Calu3 (cell line): ENCODE results near the gene ARFGEF2. TPM values are rescaled to one million over a fixed set of nuclear protein-coding genes. Genes with fewer than 3 reads are reported as not detected.

Experiments used
- BruUV-seq: library from RNA; stranded (reverse); fragments of 400-500 nt; replicated peaks from 2 replicates; lab custom pipeline; 2021; lab: Mats Ljungman, UMichigan
- CTCF ChIA-PET: fragments of 300-600 bp; sonication (Branson Sonifier 250); formaldehyde crosslinking; loops from one replicate; lab custom pipeline; 2022; ENCODE audit warnings: antibody characterized with exemption; lab: Charles Lee
- DNase-seq: peaks from one replicate; pipeline ENCODE4 v3.0.0; 2022
- H3K27ac Mint-ChIP-seq: one replicate; pipeline ENCODE4 v1.8.0; 2022; ENCODE audit warnings: mixed read lengths; ENCODE audit not compliant: unreplicated experiment
- H3K27me3 Mint-ChIP-seq: one replicate; pipeline ENCODE4 v1.8.0; 2022; ENCODE audit warnings: mixed read lengths; ENCODE audit not compliant: unreplicated experiment
- H3K36me3 Mint-ChIP-seq: one replicate; pipeline ENCODE4 v1.8.0; 2022; ENCODE audit warnings: mild to moderate bottlenecking, moderate library complexity, mixed read lengths; ENCODE audit not compliant: insufficient read depth, unreplicated experiment
- H3K4me1 Mint-ChIP-seq: one replicate; pipeline ENCODE4 v1.8.0; 2022; ENCODE audit warnings: mild to moderate bottlenecking, low read depth, mixed read lengths; ENCODE audit not compliant: unreplicated experiment
- H3K4me3 Mint-ChIP-seq: one replicate; pipeline ENCODE4 v1.8.0; 2022; ENCODE audit warnings: mild to moderate bottlenecking, low read depth, moderate library complexity, mixed read lengths; ENCODE audit not compliant: unreplicated experiment
- H3K9me3 Mint-ChIP-seq: one replicate; pipeline ENCODE4 v1.8.0; 2022; ENCODE audit warnings: low read depth, mixed read lengths; ENCODE audit not compliant: unreplicated experiment
- intact Hi-C: fragments of 100-400 bp; cut with micrococcal nuclease; formaldehyde crosslinking; loops from one replicate; pipeline ENCODE4 v1.10.0; 2022; ENCODE audit not compliant: unreplicated experiment
- total RNA-seq: library from RNA; stranded (reverse); gene quantifications from 2 replicates; pipeline ENCODE4 v1.2.3, GENCODE V29; 2022
- TF ChIP-seq, protein P1 (sequence below): fragments of 200-600 bp; IDR thresholded peaks from one replicate; pipeline ENCODE4 v1.8.0; 2022; ENCODE audit warnings: antibody characterized with exemption; ENCODE audit not compliant: unreplicated experiment

ARFGEF2 gene
- total RNA-seq, 1 experiment from 2014 or later = 59.2 TPM

DNA sequence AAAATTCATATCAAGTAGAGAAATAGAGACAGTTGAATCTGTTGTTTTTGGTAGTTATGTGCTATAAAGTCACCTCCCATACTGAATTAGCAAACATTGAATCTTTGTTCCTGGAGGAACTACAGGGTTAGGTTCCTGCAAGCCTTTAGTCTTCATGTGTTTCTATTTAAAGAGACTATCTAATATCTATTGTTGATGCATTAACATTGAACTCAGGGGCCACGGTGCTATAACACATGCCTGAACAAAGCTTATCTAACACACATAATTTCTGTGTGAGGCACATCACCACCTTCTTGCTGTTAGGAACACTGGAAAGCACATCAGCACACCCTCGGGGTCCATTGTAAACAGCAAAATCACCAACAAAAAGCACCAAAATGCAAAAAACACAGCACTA, 21.2 kb downstream of the ARFGEF2 start:
- Mint-ChIP-seq H3K9me3 (no peaks in the 10 kb centered on the region), H3K4me3 (no peak overlapping the region), H3K27me3 (no peaks in the 10 kb centered on the region), H3K4me1 (peaks cover 24% of the 10 kb centered on the region), H3K27ac (no peak overlapping the region), H3K36me3 (peaks cover 25% of the 10 kb centered on the region)
- intact Hi-C loops = no loop called here
- DNase-seq = no peak
- TF ChIP-seq, protein P1, sequence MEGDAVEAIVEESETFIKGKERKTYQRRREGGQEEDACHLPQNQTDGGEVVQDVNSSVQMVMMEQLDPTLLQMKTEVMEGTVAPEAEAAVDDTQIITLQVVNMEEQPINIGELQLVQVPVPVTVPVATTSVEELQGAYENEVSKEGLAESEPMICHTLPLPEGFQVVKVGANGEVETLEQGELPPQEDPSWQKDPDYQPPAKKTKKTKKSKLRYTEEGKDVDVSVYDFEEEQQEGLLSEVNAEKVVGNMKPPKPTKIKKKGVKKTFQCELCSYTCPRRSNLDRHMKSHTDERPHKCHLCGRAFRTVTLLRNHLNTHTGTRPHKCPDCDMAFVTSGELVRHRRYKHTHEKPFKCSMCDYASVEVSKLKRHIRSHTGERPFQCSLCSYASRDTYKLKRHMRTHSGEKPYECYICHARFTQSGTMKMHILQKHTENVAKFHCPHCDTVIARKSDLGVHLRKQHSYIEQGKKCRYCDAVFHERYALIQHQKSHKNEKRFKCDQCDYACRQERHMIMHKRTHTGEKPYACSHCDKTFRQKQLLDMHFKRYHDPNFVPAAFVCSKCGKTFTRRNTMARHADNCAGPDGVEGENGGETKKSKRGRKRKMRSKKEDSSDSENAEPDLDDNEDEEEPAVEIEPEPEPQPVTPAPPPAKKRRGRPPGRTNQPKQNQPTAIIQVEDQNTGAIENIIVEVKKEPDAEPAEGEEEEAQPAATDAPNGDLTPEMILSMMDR = no peak
- CTCF ChIA-PET = no interaction called here
- BruUV-seq = no TSS peak

DNA sequence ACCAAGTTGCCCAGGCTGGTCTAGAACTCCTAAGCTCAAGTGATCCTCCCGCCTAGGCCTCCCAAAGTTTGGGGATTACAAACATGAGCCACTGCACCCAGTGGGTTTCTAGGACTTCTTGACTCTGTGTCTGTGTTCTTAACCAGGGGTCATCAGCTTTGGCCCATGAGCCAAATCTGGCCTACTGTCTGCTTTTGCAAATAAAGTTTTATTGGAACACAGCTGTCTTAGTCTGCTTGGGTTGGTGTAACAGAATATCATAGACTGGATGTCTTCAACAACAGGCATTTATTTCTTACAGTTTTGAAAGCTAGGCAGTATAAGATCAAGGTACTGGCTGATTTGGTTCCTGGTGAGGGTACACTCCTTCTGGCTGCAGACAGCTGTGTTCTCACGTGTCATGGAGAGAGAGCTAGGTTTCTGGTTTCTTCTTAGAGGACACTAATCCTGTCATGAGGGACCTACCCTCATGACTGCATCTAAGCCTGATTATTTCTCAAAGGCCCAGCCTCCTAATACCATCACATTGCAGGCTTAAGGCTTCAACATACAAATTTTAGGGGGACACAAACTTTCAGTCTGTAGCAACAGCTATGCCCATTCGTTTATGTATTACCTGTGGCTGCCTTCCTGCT, 23.3 kb downstream of the ARFGEF2 start:
- intact Hi-C loops = loop anchor here (5.0 kb wide), 1 partner anchor 38 kb away; no protein-coding TSS in a partner anchor
- Mint-ChIP-seq H3K4me3 (no peak overlapping the region), H3K36me3 (peaks cover 35% of the 10 kb centered on the region), H3K9me3 (no peaks in the 10 kb centered on the region), H3K4me1 (peaks cover 33% of the 10 kb centered on the region), H3K27ac (peak overlapping the region; percentile 63), H3K27me3 (no peaks in the 10 kb centered on the region)
- CTCF ChIA-PET = interaction anchor here (1.0 kb wide), 1 partner anchor 19 kb away, joined by 3 read pairs; no protein-coding TSS in a partner anchor
- no peak for DNase-seq
- TF ChIP-seq, protein P1 = no peak
- BruUV-seq = no TSS peak

DNA sequence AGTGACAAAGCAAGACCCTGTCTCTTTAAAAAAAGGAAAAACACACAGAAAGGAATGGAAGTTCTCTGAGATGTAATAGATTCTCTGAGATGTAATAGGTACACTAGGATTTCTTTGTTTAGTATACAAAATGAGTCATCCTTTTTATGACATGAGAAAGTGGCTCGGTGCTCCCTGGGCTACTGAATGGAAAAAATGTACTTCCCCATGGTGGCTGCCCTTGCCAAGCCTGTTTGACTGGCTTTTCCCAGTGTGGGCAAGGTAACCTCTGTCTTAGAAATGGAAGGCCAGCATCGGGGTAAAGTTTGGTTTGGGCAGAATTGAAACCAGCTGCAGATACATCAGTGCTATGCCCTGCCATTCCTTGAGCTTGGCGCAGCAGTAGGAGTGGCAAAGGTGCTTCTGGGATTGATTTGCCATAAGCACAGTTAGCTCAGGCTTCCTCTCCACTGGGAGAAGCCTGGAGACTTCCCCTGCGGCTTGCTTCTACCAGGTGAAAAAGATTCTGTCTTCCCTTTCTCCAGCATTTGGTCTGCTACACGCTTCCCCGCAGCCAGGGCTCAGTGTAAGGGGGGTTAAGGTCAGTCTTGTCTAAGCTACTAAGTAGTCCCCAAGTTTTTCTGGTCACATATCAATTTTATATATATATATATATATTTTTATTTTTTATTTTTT, 24.5 kb downstream of the ARFGEF2 start:
- TF ChIP-seq, protein P1 = no peak
- no TSS peak for BruUV-seq
- CTCF ChIA-PET = interaction anchor here (0.5 to 1.5 kb wide), 4 partner anchors 9 to 155 kb away, joined by 3 to 5 read pairs (median 4); no protein-coding TSS in a partner anchor
- Mint-ChIP-seq H3K4me3 (peak overlapping the region; percentile 29), H3K27me3 (no peaks in the 10 kb centered on the region), H3K36me3 (peaks cover 44% of the 10 kb centered on the region), H3K9me3 (no peaks in the 10 kb centered on the region), H3K27ac (peak overlapping the region; percentile 63), H3K4me1 (peaks cover 34% of the 10 kb centered on the region)
- intact Hi-C loops = loop anchor here (5.0 kb wide), 1 partner anchor 36 kb away; no protein-coding TSS in a partner anchor
- DNase-seq = peak; percentile 95

DNA sequence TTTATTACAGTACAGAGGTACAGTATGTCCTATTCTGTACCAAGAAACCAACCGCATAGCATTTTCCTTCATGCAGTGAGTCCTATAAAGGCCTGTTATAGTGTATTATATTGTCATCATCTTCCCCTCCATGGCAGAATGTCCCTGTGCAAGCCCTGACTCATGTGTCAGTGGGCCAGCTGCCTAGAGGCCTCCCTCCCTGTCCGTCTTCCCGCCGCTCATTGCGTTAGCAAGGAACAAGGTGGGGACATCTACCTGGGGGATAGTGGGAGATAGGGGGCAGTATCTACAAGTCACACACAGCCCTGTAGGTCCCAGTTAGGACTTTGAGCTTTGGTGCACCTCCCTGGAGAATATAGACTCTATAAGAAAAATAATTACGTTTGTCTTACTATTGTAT, 27.1 kb downstream of the ARFGEF2 start:
- CTCF ChIA-PET = interaction anchor here (0.8 to 1.8 kb wide), 2 partner anchors 17 to 27 kb away, joined by 3 to 5 read pairs; no protein-coding TSS in a partner anchor
- no TSS peak for BruUV-seq
- Mint-ChIP-seq H3K27ac (no peak overlapping the region), H3K9me3 (no peaks in the 10 kb centered on the region), H3K27me3 (no peaks in the 10 kb centered on the region), H3K4me3 (no peak overlapping the region), H3K36me3 (peaks cover 57% of the 10 kb centered on the region), H3K4me1 (peaks cover 35% of the 10 kb centered on the region)
- TF ChIP-seq, protein P1 = no peak
- no peak for DNase-seq
- intact Hi-C loops = loop anchor here (5.0 kb wide), 1 partner anchor 34 kb away; no protein-coding TSS in a partner anchor
